GM23248 (cell line): ENCODE measurements around the gene MUSK.

Source experiments
- EZH2 ChIP-seq: fragments of 200-600 bp; sonication (generic); IDR thresholded peaks from 2 replicates; pipeline ENCODE4 v1.6.1; 2018; ENCODE audit warnings: antibody characterized with exemption, mild to moderate bottlenecking; ENCODE audit not compliant: insufficient read depth, poor library complexity, severe bottlenecking
- EZH2phosphoT487 ChIP-seq: fragments of 200-600 bp; sonication (generic); IDR thresholded peaks from 2 replicates; pipeline ENCODE4 v1.6.1; 2018; ENCODE audit warnings: antibody characterized with exemption, moderate library complexity, mild to moderate bottlenecking, low read depth; ENCODE audit not compliant: insufficient read depth

DNA sequence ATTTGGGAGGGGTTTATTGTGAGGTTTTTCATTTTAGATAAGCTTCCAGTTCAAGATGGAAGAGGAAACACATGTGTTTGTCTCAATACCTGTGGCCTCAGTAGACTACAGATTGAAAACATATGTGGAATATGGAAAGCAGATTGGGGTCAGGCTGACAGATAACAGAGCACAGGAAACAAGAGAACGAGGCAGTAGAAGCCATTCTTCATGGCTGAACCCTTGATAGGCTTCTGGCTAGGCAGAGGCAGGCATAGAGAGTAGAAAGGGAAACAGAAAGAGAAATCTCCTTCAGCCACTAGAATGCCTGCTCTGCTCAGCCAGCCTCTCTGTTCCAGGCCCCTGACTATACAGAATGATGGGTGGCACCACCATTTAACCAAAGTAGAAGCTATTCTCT lies 152.5 kb downstream of the MUSK start:
- TF ChIP-seq EZH2phosphoT487 (no peak), EZH2 (no peak)
